Thyroid gland (tissue), 4 donors: ENCODE measurements around the gene CSF1R. TPM values are rescaled to one million over a fixed set of nuclear protein-coding genes. Genes with fewer than 3 reads are reported as not detected.

ENCODE experiments used
- DNase-seq, 2 donors: peaks; one replicate each; pipeline ENCODE4 v3.0.0-alpha.2; 2019
- H3K27ac ChIP-seq, 3 donors: fragments of 200-600 bp; sonication (generic); 1 replicate in 2 of 3; 2 replicates in 1 of 3; pipeline ENCODE4 v1.5.1; 2016 to 2019; ENCODE audit warnings: mild to moderate bottlenecking in 1 of 3, moderate library complexity in 1 of 3
- H3K27me3 ChIP-seq: fragments of 200-600 bp; sonication (generic); one replicate; pipeline ENCODE4 v1.5.1; 2019
- H3K36me3 ChIP-seq, 2 donors: fragments of 200-600 bp; sonication (generic); one replicate each; pipeline ENCODE4 v1.5.1; 2016 to 2019
- H3K4me1 ChIP-seq, 2 donors: fragments of 200-600 bp; sonication (generic); one replicate each; pipeline ENCODE4 v1.5.1; 2017 to 2019
- H3K4me3 ChIP-seq, 3 donors: fragments of 200-600 bp; sonication (generic); replicated peaks in 1 of 3; 1 replicate in 2 of 3; 2 replicates in 1 of 3; pipeline ENCODE4 v1.5.1; 2016; ENCODE audit warnings: mild to moderate bottlenecking in 1 of 3
- H3K9me3 ChIP-seq: fragments of 200-600 bp; sonication (generic); one replicate; pipeline ENCODE4 v1.5.1; 2017
- CTCF ChIP-seq, 6 experiments: fragments of 200-600 bp in 3 of 6; fragments of 450-650 bp in 3 of 6; sonication (generic) in 3 of 6; IDR thresholded peaks; one replicate each; pipeline ENCODE4 v1.5.1; 2016 to 2019; ENCODE audit warnings: antibody characterized with exemption in 6 of 6, mild to moderate bottlenecking in 2 of 6, inconsistent platforms in 1 of 6, moderate library complexity in 1 of 6
- POLR2A ChIP-seq, 2 donors: fragments of 450-650 bp; IDR thresholded peaks; one replicate each; pipeline ENCODE4 v1.6.1; 2017; ENCODE audit warnings: antibody characterized with exemption in 2 of 2, mild to moderate bottlenecking in 2 of 2, moderate library complexity in 1 of 2
- WGBS, 2 donors: methylation state at CpG; one replicate each; pipeline ENCODE4 v1.1.5; 2017; 5-methylcytosine and 5-hydroxymethylcytosine counted together
- intact Hi-C: fragments of 100-400 bp; cut with DNase I; formaldehyde crosslinking; loops from one replicate; pipeline ENCODE4 v1.15.1; 2023
- total RNA-seq, 4 donors: library from RNA; depleted of rRNA; stranded (reverse); fragments of >200 nt; gene quantifications; one replicate each; pipeline ENCODE4 v1.2.3, GENCODE V29; 2016

CSF1R gene
- total RNA-seq, 4 donors from 2014 or later, result 9.1 to 14.1 (median 11.4) TPM

GRCh38 chr5:150080696-150081435, 5.5 kb downstream of the CSF1R start:
- intact Hi-C loops, result no loop called here
- no peak for DNase-seq
- Histone ChIP-seq H3K4me3 (no peak overlapping the region), H3K9me3 (no peaks in the 10 kb centered on the region), H3K4me1 (peaks cover 0 to 5% of the 10 kb centered on the region in 2 donors), H3K27ac (no peak overlapping the region), H3K36me3 (no peaks in the 10 kb centered on the region), H3K27me3 (no peaks in the 10 kb centered on the region)
- 74 to 84% methylated on average over 12 to 15 of the region's 15 CpGs for WGBS, 2 donors
- TF ChIP-seq POLR2A (IDR thresholded peaks at IDR 0.05), result no peak
- no peak for TF ChIP-seq CTCF (IDR thresholded peaks at IDR 0.05)

- H3K36me3 ChIP-seq, result no peaks in the 10 kb centered on the region
- intact Hi-C loops, result no loop called here
- no peak for DNase-seq
- H3K27me3 ChIP-seq, result no peaks in the 10 kb centered on the region
- no peak for TF ChIP-seq CTCF (IDR thresholded peaks at IDR 0.05)
- TF ChIP-seq POLR2A (IDR thresholded peaks at IDR 0.05), result no peak
- H3K4me1 ChIP-seq, result peaks cover 0 to 5% of the 10 kb centered on the region in 2 donors
- no peaks in the 10 kb centered on the region for H3K9me3 ChIP-seq
- WGBS, 2 donors, result 91 to 96% methylated on average over 15 to 17 of the region's 19 CpGs
- no peak overlapping the region for H3K4me3 ChIP-seq
- H3K27ac ChIP-seq, result no peak overlapping the region
Observed at GRCh38 chr5:150079909-150080461, 6.4 kb downstream of the CSF1R start.

GRCh38 chr5:150078802-150079689, 7.3 kb downstream of the CSF1R start:
- H3K4me3 ChIP-seq, result no peak overlapping the region
- H3K9me3 ChIP-seq, result no peaks in the 10 kb centered on the region
- intact Hi-C loops, result no loop called here
- no peaks in the 10 kb centered on the region for H3K36me3 ChIP-seq
- no peaks in the 10 kb centered on the region for H3K27me3 ChIP-seq
- H3K4me1 ChIP-seq, result peaks cover 0 to 5% of the 10 kb centered on the region in 2 donors
- WGBS, 2 donors, result 89 to 91% methylated on average over 7 of the region's 7 CpGs
- no peak overlapping the region for H3K27ac ChIP-seq
- TF ChIP-seq CTCF (IDR thresholded peaks at IDR 0.05), result no peak
- no peak for TF ChIP-seq POLR2A (IDR thresholded peaks at IDR 0.05)
- DNase-seq, result no peak

- Histone ChIP-seq H3K27ac (no peak overlapping the region), H3K4me1 (peaks cover 0 to 5% of the 10 kb centered on the region in 2 donors), H3K36me3 (no peaks in the 10 kb centered on the region), H3K9me3 (no peaks in the 10 kb centered on the region), H3K4me3 (no peak overlapping the region), H3K27me3 (no peaks in the 10 kb centered on the region)
- intact Hi-C loops, result no loop called here
- WGBS, 2 donors, result 88 to 91% methylated on average over 4 to 8 of the region's 8 CpGs
- no peak for DNase-seq
- no peak for TF ChIP-seq CTCF (IDR thresholded peaks at IDR 0.05)
Observed at GRCh38 chr5:150077996-150078801, 8.2 kb downstream of the CSF1R start.
